NB4 (cell line): ENCODE results near the gene PNMT.

Source experiments
- CTCF ChIP-seq: IDR thresholded peaks from one replicate; pipeline ENCODE4 v1.5.1; 2012; ENCODE audit warnings: low read depth, low read length
- MAX ChIP-seq: IDR thresholded peaks from 2 replicates; pipeline ENCODE4 v1.6.1; 2011; ENCODE audit warnings: low read depth, low read length
- MYC ChIP-seq: IDR thresholded peaks from 2 replicates; pipeline ENCODE4 v1.6.1; 2011; ENCODE audit warnings: low read depth, low read length
- POLR2A ChIP-seq: IDR thresholded peaks from 2 replicates; pipeline ENCODE4 v1.6.1; 2011; ENCODE audit warnings: mild to moderate bottlenecking; ENCODE audit not compliant: insufficient read length; ENCODE audit errors: extremely low read depth

GRCh38 chr17:39619786-39620101, 48.5 kb upstream of the PNMT start:
- TF ChIP-seq CTCF = no peak
- TF ChIP-seq POLR2A = no peak
- no peak for TF ChIP-seq MAX
- no peak for TF ChIP-seq MYC
